Measurements from ENCODE around the gene LRMDA. TPM values are rescaled to one million over a fixed set of nuclear protein-coding genes. Genes with fewer than 3 reads are reported as not detected.
A peak's percentile ranks its signal among the peaks of the same experiment; 100 is the strongest.

Gene LRMDA
- total RNA-seq, 1 donor from 2014 or later = 0.19 TPM

DNA sequence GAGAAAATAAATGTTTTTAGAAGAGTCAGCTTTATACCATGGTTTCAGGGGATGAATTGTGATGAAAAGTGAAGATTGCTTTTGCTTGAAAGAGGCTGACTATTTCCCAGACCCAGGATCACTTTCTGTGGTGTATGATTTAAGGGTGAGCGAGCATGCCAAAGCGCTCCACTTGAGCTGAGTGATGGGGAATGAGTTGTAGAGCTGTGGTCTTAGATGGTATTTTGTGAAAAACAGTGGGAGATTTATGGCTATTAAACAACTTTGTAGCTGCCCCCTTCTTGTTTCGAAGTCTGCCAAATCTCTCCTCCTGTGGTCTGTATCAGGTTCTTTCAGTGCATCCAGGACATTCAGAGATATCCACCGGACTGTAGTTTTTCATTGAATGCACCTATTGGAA lies 888.2 kb downstream of the LRMDA start:
- Mint-ChIP-seq H3K9me3 (ENCODE audit: unreplicated experiment) (peaks cover 12% of the 10 kb centered on the region), H3K36me3 (ENCODE audit: unreplicated experiment) (no peaks in the 10 kb centered on the region), H3K27me3 (ENCODE audit: unreplicated experiment) (no peaks in the 10 kb centered on the region), H3K4me1 (ENCODE audit: unreplicated experiment) (peaks cover 17% of the 10 kb centered on the region), H3K4me3 (ENCODE audit: unreplicated experiment) (no peak overlapping the region), H3K27ac (ENCODE audit: unreplicated experiment) (no peak overlapping the region)
- no peak for DNase-seq (ENCODE audit: extremely low spot score, unreplicated experiment)
- TF ChIP-seq, protein P1, sequence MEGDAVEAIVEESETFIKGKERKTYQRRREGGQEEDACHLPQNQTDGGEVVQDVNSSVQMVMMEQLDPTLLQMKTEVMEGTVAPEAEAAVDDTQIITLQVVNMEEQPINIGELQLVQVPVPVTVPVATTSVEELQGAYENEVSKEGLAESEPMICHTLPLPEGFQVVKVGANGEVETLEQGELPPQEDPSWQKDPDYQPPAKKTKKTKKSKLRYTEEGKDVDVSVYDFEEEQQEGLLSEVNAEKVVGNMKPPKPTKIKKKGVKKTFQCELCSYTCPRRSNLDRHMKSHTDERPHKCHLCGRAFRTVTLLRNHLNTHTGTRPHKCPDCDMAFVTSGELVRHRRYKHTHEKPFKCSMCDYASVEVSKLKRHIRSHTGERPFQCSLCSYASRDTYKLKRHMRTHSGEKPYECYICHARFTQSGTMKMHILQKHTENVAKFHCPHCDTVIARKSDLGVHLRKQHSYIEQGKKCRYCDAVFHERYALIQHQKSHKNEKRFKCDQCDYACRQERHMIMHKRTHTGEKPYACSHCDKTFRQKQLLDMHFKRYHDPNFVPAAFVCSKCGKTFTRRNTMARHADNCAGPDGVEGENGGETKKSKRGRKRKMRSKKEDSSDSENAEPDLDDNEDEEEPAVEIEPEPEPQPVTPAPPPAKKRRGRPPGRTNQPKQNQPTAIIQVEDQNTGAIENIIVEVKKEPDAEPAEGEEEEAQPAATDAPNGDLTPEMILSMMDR (IDR thresholded peaks at IDR 0.05) = no peak

DNA sequence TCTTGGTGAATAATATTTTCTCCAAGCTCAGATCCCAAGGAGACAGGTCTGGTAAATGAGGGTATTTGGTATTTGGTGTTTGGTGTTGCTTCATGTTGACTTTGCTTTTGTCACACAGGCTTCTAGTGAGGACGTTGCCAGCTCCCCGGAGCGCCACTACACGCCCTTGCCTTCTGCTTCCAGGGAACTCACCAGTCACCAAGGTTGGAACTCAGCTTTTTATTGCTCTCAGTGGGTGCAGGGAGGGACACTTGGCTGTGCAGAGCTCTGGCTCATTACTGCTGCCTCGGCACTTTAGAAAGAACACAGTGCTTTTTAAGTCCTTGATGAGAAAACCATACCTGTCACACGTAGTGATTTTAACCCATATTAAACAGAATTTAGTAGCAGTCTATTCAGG lies 892.9 kb downstream of the LRMDA start:
- DNase-seq (ENCODE audit: extremely low spot score, unreplicated experiment) = no peak
- Mint-ChIP-seq H3K27me3 (ENCODE audit: unreplicated experiment) (peaks cover 3% of the 10 kb centered on the region), H3K36me3 (ENCODE audit: unreplicated experiment) (no peaks in the 10 kb centered on the region), H3K9me3 (ENCODE audit: unreplicated experiment) (peaks cover 4% of the 10 kb centered on the region), H3K4me1 (ENCODE audit: unreplicated experiment) (peaks cover 8% of the 10 kb centered on the region), H3K4me3 (ENCODE audit: unreplicated experiment) (no peak overlapping the region), H3K27ac (ENCODE audit: unreplicated experiment) (no peak overlapping the region)
- TF ChIP-seq, protein P1 (IDR thresholded peaks at IDR 0.05) = no peak

DNA sequence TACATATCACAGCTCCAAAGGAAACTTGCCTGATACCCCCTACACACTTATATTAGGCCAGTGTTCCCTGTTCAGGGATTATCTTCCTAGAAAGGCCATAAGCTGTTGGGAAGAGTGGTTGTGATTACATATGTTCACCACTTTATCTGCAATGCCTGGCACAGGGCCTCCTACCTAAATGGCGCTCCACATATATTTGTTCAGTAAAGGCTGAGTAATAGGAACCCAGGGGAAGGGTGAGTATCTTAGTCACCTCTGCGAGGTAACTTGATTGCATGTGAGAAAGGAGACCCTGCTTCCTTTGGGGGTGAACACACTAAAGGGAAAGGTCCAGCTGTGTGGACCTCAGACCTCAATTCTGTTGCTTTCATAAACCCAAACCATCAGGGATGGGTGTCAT lies 896.0 kb downstream of the LRMDA start:
- TF ChIP-seq, protein P1 (IDR thresholded peaks at IDR 0.05) = no peak
- Mint-ChIP-seq H3K36me3 (ENCODE audit: unreplicated experiment) (no peaks in the 10 kb centered on the region), H3K4me3 (ENCODE audit: unreplicated experiment) (no peak overlapping the region), H3K27me3 (ENCODE audit: unreplicated experiment) (peaks cover 3% of the 10 kb centered on the region), H3K27ac (ENCODE audit: unreplicated experiment) (no peak overlapping the region), H3K9me3 (ENCODE audit: unreplicated experiment) (no peaks in the 10 kb centered on the region), H3K4me1 (ENCODE audit: unreplicated experiment) (peaks cover 29% of the 10 kb centered on the region)
- no peak for DNase-seq (ENCODE audit: extremely low spot score, unreplicated experiment)

DNA sequence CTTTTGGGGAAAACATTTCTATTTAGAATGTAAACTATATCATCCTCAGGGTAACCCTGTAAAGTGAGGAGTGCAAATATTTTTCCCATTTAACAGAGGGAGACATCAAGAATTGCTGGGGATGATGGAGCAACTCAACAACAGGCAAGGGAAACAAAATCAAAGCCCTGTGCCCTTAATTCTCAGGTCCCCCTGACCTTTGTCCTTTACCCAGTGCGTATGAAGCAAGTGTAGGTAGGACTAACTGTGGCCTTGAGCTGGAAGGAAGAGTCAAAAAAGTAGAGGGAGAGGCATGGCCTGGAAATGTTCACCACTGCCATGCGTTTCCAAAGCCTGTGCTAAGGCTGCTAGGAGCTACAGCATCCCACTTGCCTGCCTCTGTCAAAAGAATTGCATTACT lies 896.9 kb downstream of the LRMDA start:
- Mint-ChIP-seq H3K27ac (ENCODE audit: unreplicated experiment) (no peak overlapping the region), H3K36me3 (ENCODE audit: unreplicated experiment) (no peaks in the 10 kb centered on the region), H3K4me3 (ENCODE audit: unreplicated experiment) (no peak overlapping the region), H3K9me3 (ENCODE audit: unreplicated experiment) (no peaks in the 10 kb centered on the region), H3K27me3 (ENCODE audit: unreplicated experiment) (peaks cover 3% of the 10 kb centered on the region), H3K4me1 (ENCODE audit: unreplicated experiment) (peaks cover 31% of the 10 kb centered on the region)
- TF ChIP-seq, protein P1 (IDR thresholded peaks at IDR 0.05) = no peak
- DNase-seq (ENCODE audit: extremely low spot score, unreplicated experiment) = no peak

DNA sequence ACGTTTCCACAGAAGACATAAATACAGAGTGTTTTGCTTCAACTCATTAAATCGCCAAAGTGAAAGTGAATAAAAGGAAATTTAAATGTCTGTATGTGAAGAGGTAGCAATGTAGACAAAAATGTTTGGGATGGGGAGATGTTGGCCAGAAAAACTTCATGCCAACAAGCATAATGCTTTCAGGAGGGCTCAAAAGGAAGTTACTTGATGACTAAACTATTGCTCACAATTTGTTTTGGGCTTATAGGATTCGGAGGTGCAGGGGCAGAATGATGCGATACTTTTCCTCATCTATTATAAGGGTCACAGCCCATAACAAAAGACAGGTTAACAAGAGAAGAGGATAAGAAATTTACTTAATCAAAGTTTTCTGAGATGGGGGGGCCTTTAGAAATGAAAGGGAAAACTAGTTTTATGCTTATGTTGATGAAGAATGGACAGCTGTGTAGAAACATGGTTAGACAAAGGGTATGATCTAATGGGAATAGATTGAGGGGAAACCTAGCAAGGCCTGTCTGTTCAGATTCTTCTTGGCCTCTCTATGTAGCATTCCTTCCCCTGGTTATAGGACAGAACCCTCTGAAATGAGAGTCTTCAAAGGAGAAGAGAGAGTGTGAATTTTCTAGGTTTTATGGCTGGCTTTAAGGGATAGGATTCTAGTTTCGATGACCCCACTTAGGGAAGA lies 898.6 kb downstream of the LRMDA start:
- no peak for DNase-seq (ENCODE audit: extremely low spot score, unreplicated experiment)

More for the DNA sequence above, 898.6 kb downstream of the LRMDA start:
- Mint-ChIP-seq H3K27me3 (ENCODE audit: unreplicated experiment) (peaks cover under 1% of the 10 kb centered on the region), H3K36me3 (ENCODE audit: unreplicated experiment) (no peaks in the 10 kb centered on the region), H3K4me1 (ENCODE audit: unreplicated experiment) (peaks cover 40% of the 10 kb centered on the region), H3K9me3 (ENCODE audit: unreplicated experiment) (no peaks in the 10 kb centered on the region), H3K27ac (ENCODE audit: unreplicated experiment) (peak overlapping the region; percentile 15), H3K4me3 (ENCODE audit: unreplicated experiment) (no peak overlapping the region)
- TF ChIP-seq, protein P1 (IDR thresholded peaks at IDR 0.05) = no peak
